MCF 10A (cell line): ENCODE results near the gene ADSS2. TPM values are rescaled to one million over a fixed set of nuclear protein-coding genes. Genes with fewer than 3 reads are reported as not detected.

Experiments
- BruUV-seq: library from RNA; stranded (reverse); fragments of 400-500 nt; replicated peaks from 2 replicates; lab custom pipeline; 2021; lab: Mats Ljungman, UMichigan
- CTCF ChIA-PET: fragments of 300-600 bp; sonication (Branson Sonifier 250); formaldehyde crosslinking; extraction: SDS; loops from one replicate; lab custom pipeline; 2021; ENCODE audit warnings: antibody characterized with exemption, inconsistent platforms; lab: Yijun Ruan, JAX
- POLR2A ChIA-PET: fragments of 300-600, 350-650 bp; sonication (Branson Sonifier 250); formaldehyde crosslinking; extraction: SDS; loops from one replicate; lab custom pipeline; 2020; ENCODE audit warnings: antibody characterized with exemption, inconsistent platforms; lab: Yijun Ruan, JAX
- DNase-seq: peaks from one replicate; pipeline ENCODE4 v3.0.0-alpha.2; 2018; ENCODE audit not compliant: unreplicated experiment
- H3K27ac Mint-ChIP-seq: one replicate; pipeline ENCODE4 v1.8.0; 2022; ENCODE audit warnings: mild to moderate bottlenecking, low read depth, mixed read lengths; ENCODE audit not compliant: unreplicated experiment
- H3K27me3 Mint-ChIP-seq: one replicate; pipeline ENCODE4 v1.8.0; 2022; ENCODE audit warnings: mixed read lengths; ENCODE audit not compliant: insufficient read depth, unreplicated experiment
- H3K36me3 Mint-ChIP-seq: one replicate; pipeline ENCODE4 v1.8.0; 2022; ENCODE audit warnings: mild to moderate bottlenecking, moderate library complexity, mixed read lengths; ENCODE audit not compliant: insufficient read depth, unreplicated experiment
- H3K4me1 Mint-ChIP-seq: one replicate; pipeline ENCODE4 v1.8.0; 2022; ENCODE audit warnings: mixed read lengths; ENCODE audit not compliant: insufficient read depth, unreplicated experiment
- H3K4me3 Mint-ChIP-seq: one replicate; pipeline ENCODE4 v1.8.0; 2022; ENCODE audit warnings: mild to moderate bottlenecking, moderate library complexity, mixed read lengths; ENCODE audit not compliant: unreplicated experiment
- H3K9me3 Mint-ChIP-seq: one replicate; pipeline ENCODE4 v1.8.0; 2022; ENCODE audit warnings: mixed read lengths; ENCODE audit not compliant: unreplicated experiment
- intact Hi-C: fragments of 100-400 bp; cut with micrococcal nuclease; formaldehyde crosslinking; loops from 2 replicates; pipeline ENCODE4 v1.14.1; 2022
- total RNA-seq: library from RNA; stranded (reverse); gene quantifications from 2 replicates; pipeline ENCODE4 v1.2.3, GENCODE V29; 2022
- TF ChIP-seq, protein P1 (sequence below): fragments of 200-600 bp; IDR thresholded peaks from one replicate; pipeline ENCODE4 v1.8.0; 2022; ENCODE audit warnings: antibody characterized with exemption, mild to moderate bottlenecking; ENCODE audit not compliant: unreplicated experiment

Gene ADSS2
- total RNA-seq, 1 experiment from 2014 or later: 87.5 TPM

DNA sequence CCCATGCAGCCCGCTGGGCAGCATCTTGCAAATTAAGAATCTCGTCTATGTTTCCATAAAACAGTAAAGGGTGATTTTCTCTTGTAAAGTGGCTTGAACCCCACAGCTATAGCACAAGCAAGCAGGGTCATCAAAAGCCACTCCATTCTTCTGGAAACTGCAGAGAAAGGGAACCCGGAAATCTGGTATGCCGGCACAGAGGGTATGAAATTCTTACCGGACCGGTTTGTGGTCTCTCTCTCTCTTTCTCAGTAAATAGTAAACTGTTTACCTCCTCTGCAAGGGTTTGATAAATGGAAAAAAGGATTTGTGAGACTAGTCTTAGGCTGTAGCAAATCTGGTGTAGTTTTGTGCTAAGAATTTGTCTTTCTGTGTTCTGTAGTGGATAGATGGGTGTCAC lies 2.7 kb upstream of the ADSS2 start:
- intact Hi-C loops: loop anchor here (5.0 to 10.0 kb wide), 4 partner anchors 102 to 518 kb away; partner anchors contain the start of gene COX20
- peaks cover 4% of the 10 kb centered on the region for H3K36me3 Mint-ChIP-seq

DNA sequence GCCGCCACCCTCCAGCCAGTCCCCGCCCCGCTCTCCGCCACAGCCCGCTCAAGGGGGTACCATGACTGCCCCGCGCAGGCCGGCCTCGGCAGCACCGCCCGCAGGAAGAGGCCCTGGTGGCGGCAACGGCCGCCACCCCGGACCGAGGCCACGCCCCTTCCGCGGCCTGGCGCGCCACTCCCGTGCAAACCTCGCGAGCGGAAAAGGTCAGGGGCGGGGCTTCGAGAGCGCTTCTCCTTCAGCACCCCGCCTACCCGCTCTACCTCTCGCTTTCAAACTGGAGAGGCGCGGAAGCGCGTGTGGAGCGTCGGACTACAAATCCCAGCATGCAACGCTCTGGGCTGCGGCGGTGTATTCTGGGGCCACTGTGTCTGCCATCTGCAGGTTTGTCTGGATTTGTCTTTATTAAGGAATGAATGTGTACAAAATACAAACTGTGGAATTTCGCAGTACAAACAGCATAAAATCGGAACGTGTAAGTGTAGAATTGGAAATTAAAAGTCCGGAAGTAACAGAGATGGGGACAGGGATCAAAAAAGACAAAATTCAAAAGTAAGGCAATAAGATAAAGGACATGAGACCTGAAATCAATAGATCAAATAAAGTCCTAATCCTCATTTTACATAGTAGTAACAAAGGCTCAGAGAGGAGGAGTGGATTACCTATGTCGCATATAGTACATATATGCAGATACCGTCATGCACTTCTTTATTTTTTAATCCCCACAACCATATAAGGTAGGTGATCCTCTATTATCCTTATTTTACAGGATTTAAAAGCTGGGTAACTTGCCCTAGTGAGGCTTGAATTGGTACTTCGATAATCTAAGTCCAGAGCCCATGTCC lies 464 bp upstream of the ADSS2 start:
- CTCF ChIA-PET: interaction anchor here (0.6 to 1.6 kb wide), 2 partner anchors 18 to 149 kb away, joined by 3 to 5 read pairs; no protein-coding TSS in a partner anchor
- H3K4me3 Mint-ChIP-seq: peak overlapping the region; percentile 70
- H3K9me3 Mint-ChIP-seq: no peaks in the 10 kb centered on the region
- intact Hi-C loops: loop anchor here (1.0 to 10.0 kb wide), 12 partner anchors 100 to 1107 kb away; partner anchors contain the start of genes COX20 and DESI2
- peaks cover 5% of the 10 kb centered on the region for H3K36me3 Mint-ChIP-seq
- no peaks in the 10 kb centered on the region for H3K27me3 Mint-ChIP-seq
- H3K27ac Mint-ChIP-seq: peak overlapping the region; percentile 66
- POLR2A ChIA-PET: interaction anchor here (0.6 to 8.1 kb wide), 16 partner anchors 10 to 591 kb away, joined by 3 to 61 read pairs (median 4); partner anchors contain the start of genes HNRNPU and ZBTB18
- BruUV-seq: TSS peak; percentile 55
- TF ChIP-seq, protein P1, sequence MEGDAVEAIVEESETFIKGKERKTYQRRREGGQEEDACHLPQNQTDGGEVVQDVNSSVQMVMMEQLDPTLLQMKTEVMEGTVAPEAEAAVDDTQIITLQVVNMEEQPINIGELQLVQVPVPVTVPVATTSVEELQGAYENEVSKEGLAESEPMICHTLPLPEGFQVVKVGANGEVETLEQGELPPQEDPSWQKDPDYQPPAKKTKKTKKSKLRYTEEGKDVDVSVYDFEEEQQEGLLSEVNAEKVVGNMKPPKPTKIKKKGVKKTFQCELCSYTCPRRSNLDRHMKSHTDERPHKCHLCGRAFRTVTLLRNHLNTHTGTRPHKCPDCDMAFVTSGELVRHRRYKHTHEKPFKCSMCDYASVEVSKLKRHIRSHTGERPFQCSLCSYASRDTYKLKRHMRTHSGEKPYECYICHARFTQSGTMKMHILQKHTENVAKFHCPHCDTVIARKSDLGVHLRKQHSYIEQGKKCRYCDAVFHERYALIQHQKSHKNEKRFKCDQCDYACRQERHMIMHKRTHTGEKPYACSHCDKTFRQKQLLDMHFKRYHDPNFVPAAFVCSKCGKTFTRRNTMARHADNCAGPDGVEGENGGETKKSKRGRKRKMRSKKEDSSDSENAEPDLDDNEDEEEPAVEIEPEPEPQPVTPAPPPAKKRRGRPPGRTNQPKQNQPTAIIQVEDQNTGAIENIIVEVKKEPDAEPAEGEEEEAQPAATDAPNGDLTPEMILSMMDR: peak; percentile 45
- H3K4me1 Mint-ChIP-seq: peaks cover 39% of the 10 kb centered on the region
- DNase-seq: peak; percentile 100

More for the DNA sequence above, 2.7 kb upstream of the ADSS2 start:
- no peaks in the 10 kb centered on the region for H3K9me3 Mint-ChIP-seq
- ChIA-PET CTCF (interaction anchor here (1.0 kb wide), 1 partner anchor 155 kb away, joined by 3 read pairs; no protein-coding TSS in a partner anchor), POLR2A (interaction anchor here (0.6 to 2.0 kb wide), 3 partner anchors 10 to 1198 kb away, joined by 3 to 7 read pairs (median 4); no protein-coding TSS in a partner anchor)
- TF ChIP-seq, protein P1: no peak
- DNase-seq: no peak
- BruUV-seq: no TSS peak
- H3K27ac Mint-ChIP-seq: no peak overlapping the region
- no peak overlapping the region for H3K4me3 Mint-ChIP-seq
- peaks cover 21% of the 10 kb centered on the region for H3K4me1 Mint-ChIP-seq
- H3K27me3 Mint-ChIP-seq: no peaks in the 10 kb centered on the region

DNA sequence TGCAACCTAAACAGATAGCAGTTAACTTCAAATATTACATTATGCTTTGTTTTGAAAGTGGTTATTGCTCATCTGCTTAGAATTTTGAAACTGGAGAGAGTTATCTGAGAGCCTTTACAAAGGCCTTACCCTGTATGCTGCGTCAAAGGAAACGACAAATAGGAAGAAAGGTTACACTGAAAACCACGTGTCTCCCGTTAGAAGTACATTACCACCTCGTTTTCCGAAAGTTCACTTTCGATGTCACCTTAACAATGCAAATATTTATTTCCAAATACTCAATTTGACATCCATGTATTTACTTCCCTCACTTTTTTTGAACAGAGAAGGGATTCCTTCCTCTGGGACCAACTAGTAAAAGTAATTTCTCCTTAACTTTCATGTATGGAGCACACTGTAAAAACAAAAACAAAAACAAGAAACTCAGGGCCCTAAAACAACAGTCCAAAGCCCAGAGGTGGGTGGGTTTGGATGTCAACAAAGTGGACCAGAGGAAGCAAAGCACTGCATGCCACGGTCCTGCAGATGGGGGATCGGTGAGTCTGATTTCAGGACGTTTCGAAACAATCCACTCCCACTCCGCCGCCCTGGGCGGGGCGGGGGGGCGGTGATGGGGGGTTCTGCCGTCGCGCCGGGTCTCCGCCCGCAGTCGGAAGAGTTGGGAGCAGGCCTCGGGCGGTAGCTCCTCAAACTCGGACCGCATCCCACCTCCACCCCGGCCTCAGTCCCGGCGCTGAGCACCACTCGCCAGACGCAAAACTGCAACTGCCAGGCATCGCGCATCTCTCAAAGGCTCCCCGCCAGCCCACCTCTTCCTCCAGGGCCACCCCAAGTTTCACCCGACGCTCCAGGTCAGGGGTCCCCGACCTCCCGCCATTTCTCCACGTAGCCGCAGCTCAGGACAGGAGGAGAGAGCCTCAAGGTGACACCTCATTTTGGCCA lies 841 bp downstream of the ADSS2 start:
- no peaks in the 10 kb centered on the region for H3K9me3 Mint-ChIP-seq
- no peaks in the 10 kb centered on the region for H3K27me3 Mint-ChIP-seq
- H3K4me1 Mint-ChIP-seq: peaks cover 46% of the 10 kb centered on the region
- ChIA-PET CTCF (interaction anchor here (0.5 to 3.1 kb wide), 16 partner anchors 9 to 903 kb away, joined by 3 to 12 read pairs (median 4); no protein-coding TSS in a partner anchor), POLR2A (interaction anchor here (0.6 to 8.1 kb wide), 47 partner anchors 8 to 1196 kb away, joined by 3 to 61 read pairs (median 4); partner anchors contain the start of genes COX20, HNRNPU and ZBTB18)
- intact Hi-C loops: loop anchor here (1.0 to 10.0 kb wide), 6 partner anchors 99 to 521 kb away; partner anchors contain the start of gene COX20
- no TSS peak for BruUV-seq
- H3K4me3 Mint-ChIP-seq: peak overlapping the region; percentile 70
- peak overlapping the region; percentile 69 for H3K27ac Mint-ChIP-seq
- peaks cover 5% of the 10 kb centered on the region for H3K36me3 Mint-ChIP-seq
- DNase-seq: peak; percentile 77
- TF ChIP-seq, protein P1: no peak
